HG03280 (cell line): ENCODE data around the gene SYTL1.

ENCODE experiments used
- ATAC-seq: cut with Tn5 transposase; IDR thresholded peaks from one replicate; pipeline ENCODE4 v1.9.1; 2021; ENCODE audit warnings: mild to moderate bottlenecking, moderate library complexity; ENCODE audit not compliant: unreplicated experiment

Gene SYTL1

GRCh38 chr1:27361044-27361402 is 19.2 kb downstream of the SYTL1 start:
- ATAC-seq, result no peak

- ATAC-seq, result no peak
These were observed 19.7 kb downstream of the SYTL1 start for GRCh38 chr1:27361553-27361952.

- no peak for ATAC-seq
These were observed 22.2 kb downstream of the SYTL1 start for GRCh38 chr1:27363766-27364695.

DNA sequence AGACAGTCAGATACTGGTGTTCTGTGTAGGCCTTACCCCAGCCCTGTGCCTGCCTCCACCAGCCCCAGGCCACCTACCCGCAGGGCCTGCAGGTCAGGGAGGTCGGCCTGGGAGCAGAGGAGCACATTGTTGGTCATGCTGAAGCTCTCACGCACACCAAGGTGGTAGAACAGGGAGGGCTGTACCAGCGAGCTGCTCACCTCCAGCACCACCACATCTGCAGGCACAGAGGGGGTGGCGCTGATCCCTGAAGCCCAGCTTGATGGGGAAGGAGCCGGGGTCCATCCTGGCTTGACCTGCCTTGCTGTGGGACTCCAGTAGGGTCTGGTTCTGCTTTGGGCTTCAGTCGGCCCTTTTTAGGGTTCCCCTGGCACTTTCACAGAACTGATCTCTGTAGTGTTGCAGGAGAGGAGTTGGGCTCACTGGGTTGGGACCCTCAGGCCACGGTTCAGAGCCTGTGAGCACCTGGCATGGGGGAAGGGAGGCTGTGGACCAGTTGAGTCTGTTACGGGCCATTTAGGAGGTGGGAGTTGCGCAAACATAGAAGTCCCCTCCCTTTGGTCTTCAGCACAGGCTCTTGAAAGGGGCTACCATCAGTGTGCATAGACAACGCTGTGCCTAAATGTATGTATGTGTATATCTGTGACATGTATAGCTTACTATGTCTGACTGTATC is 23.0 kb downstream of the SYTL1 start:
- ATAC-seq, result no peak

GRCh38 chr1:27365372-27366112 is 23.7 kb downstream of the SYTL1 start:
- no peak for ATAC-seq

DNA sequence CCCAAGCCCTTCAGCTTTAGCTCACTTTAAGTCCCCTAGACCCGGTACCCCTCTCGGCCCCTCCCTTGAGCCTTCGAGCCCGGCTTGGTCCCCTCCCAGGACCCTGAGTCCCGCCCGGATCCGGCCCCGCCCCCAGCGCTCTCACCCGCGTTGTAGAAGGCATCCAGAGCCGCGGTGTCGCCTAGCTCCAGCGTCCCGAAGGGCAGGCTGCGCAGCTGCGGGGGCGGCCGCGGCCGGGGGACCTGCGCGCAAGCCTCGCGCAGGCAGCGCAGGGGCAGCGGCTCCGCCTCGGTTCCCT is 24.2 kb downstream of the SYTL1 start:
- no peak for ATAC-seq

GRCh38 chr1:27366411-27367159 is 24.8 kb downstream of the SYTL1 start, which contains the start of gene MAP3K6:
MAP3K6 (minus strand) TSS chr1:27366961; CDS start chr1:27366597, 364 bp downstream.
- no peak for ATAC-seq

DNA sequence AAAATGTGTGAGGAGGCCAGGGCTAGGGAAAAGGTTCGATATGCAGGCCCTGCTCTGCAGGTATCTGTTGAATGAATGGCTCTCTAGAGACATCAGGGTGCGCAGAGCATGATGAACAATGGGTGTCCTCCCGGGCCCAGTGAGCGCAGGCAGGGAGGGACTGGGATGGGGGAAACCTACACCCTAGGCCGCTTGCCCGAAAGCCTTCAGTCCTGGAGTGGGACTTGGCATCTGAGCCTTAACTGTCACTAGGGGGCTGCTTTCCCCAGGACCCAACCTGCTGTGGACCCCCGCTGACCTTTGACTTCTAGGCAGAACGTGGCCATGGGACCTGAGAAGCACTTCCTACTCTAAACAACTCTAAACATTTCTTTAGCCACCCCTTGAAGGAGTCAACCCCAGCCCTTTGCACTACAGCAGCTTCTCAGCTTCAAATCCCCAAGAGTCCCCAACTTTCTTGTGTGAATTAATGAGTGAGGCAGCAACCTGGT is 25.4 kb downstream of the SYTL1 start:
- no peak for ATAC-seq

DNA sequence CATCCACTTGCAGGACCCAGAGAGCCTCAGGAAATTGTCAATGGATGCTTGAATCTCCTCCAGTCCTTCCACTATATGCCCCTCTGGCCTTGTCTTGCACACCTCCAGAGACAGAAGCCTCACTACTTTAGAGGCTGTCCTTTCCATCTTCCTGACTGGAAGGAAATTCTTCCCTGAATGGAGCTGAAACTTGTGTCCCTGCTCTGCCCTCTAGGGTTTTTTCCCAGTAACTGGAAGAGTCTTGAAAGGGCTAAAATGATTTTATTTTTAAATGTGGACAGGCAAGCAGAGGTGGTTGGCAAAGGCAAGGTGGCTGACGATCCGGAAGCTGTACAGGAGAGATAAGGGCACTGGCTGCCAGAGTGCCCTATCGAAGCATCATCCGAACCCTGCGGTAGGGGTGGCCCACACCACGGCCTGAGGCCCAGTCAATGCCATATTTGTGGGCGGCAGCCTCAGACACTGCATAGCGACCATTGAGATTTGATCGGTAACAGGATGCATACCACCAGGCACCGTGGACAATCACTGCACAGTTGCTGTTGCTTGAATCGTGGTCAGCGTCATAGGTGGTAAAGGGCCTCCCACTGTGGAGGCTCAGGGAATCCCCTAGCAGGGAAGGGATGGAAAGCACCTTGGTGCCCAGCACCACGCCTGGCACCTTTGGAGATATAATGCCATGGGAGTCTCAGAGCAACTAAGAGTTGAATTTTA is 27.2 kb downstream of the SYTL1 start:
- ATAC-seq, result no peak

DNA sequence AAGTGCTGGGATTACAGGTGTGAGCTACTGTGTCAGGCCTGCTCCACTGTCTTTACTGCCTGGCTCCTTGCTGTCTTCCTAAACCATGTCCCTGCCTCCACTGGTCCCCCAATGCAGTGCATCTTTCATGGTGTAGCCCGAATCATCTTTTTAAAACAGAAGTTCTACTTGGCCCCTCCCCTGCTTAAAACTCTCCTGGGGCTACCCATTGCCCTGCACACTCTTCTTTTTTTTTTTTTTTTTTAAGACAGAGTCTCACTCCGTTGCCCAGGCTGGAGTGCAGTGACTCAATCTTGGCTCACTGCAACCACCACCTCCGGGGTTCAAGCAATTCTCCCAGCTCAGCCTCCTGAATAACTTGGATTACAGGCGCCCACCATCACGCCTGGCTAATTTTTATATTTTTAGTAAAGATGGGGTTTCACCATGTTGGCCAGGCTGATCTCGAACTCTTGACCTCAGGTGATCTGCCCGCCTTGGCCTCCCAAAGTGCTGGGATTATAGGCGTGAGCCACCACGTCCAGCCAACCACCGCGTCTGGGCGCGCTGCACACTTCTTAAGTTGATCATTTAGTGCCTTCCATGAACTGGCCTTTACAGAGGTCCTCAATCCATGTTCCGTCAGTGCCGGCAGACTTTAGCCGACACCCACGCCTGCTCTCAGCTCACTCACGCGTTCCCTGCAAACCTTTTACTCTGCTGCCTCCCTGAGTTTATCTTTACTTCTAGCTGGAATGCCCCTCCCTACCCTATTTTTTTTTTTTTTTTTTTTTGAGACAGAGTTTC is 30.4 kb downstream of the SYTL1 start:
- ATAC-seq, result no peak

DNA sequence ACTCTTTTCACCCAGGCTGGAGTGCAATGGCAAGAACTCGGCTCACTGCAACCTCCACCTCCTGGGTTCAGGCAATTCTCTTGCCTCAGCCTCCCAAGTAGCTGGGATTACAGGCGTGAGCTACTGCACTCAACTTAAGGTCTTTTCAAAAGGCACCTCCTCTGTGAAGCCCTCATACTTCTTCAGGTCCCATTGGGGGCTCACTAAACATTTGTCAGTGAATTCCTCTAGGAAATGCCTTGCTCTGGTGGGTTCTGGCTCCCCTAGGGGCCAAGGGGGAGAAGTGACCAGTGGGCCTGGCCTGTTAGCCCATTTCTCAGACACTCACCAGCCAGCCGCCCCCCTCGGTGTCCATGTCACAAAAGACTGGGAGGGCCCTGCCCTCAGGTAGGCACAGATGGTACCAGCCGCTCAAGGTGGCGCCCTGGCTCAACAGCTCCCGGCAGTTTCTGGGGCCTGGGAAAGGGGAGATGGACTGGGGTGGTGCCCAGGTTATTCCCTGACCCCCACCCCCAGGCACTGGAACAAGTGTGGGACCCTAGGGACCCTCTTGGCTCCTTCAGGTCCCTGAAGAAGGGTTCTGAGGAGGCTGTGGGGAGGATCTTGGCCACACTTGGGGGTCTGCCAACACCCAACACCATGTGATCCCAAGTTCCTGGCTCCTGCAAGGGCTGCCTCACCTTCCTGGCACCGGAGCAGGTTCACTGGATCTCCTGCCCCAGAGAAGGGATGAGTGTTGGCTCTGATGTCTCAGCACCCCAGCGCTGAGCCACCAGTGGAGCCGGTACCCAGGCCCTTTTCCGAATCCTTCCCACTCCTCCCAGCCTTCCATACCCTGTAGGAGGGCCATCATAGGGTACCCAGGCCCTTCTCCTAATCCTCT is 31.2 kb downstream of the SYTL1 start:
- no peak for ATAC-seq

GRCh38 chr1:27374362-27375086 is 32.7 kb downstream of the SYTL1 start, which contains the start of gene FCN3:
FCN3 (minus strand) TSS chr1:27374824; CDS start chr1:27374818, 6 bp downstream.
- no peak for ATAC-seq

- ATAC-seq, result no peak
These were observed 36.1 kb downstream of the SYTL1 start for GRCh38 chr1:27377760-27378495.

DNA sequence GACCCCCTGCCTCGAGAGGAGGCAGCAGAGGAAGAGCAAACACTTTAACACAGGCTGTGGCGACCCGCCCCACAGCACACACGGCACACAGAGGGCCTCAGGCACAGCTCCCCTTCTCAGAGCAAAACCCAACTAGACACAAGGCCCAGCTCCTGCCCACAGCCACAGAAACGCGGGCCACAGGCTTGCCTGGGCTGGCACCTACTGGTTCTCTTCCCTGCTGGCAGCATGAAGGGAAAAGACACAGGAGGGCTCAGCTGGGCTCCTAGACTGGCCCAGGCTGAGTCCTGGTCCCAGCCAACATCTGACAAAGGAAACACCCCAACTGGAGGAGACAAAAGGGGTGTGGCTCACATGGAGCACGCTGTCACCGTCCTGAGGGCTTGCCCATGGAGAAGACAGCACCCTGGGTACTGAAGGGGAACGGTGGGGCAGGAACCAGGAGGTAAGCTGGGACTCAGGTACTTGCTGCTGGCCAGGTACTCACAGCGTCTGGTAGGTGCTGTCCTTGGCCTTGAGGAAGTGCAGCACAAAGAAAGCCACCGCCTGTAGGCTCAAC is 37.8 kb downstream of the SYTL1 start:
- ATAC-seq, result no peak

DNA sequence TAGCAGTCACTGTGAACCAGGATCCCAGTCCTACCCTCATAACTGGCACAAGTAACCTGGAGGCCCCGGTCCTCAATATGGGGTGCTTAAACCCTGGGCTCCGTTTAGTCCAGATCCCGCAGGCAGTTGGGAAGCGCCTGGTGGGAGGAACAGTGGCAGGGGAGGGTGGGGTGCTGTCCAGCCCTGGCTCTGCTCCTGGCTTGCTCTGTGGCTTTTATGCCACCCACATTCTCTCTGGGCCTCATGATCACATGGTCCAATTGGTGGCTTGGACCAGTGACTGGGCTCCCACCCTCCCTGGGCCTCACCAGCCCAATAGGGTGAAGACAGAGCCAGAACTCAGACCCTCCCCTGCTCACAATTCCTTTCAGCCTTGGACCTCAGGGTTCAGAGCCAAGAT is 38.4 kb downstream of the SYTL1 start:
- ATAC-seq, result no peak
